Endothelial cell of umbilical vein (primary cell): ENCODE results near the gene FAM131B. TPM values are rescaled to one million over a fixed set of nuclear protein-coding genes. Genes with fewer than 3 reads are reported as not detected.

Source experiments
- BruUV-seq: library from RNA; stranded (reverse); fragments of 400-500 nt; replicated peaks from 2 replicates; lab custom pipeline; 2021; lab: Mats Ljungman, UMichigan
- CTCF ChIA-PET: fragments of 300-600, 350-600 bp; sonication (Branson Sonifier 250); formaldehyde crosslinking; loops from one replicate; lab custom pipeline; 2021; ENCODE audit warnings: antibody characterized with exemption, inconsistent platforms; lab: Charles Lee
- POLR2A ChIA-PET: fragments of 300-600, 350-600 bp; sonication (Branson Sonifier 250); formaldehyde crosslinking; loops from one replicate; lab custom pipeline; 2021; ENCODE audit warnings: antibody characterized with exemption, inconsistent platforms; lab: Charles Lee
- DNase-seq: peaks from one replicate; pipeline ENCODE4 v3.0.0-alpha.2; 2011; ENCODE audit warnings: low read depth, low spot score
- FAIRE-seq: peaks from 2 replicates; lab custom pipeline; 2011; peaks lifted over from hg19 to GRCh38; lab: Jason Lieb, UNC
- H2AFZ ChIP-seq: 2 replicates; pipeline ENCODE4 v1.6.0; 2012; ENCODE audit warnings: low read depth, low read length, control low read depth, inconsistent platforms
- H3K27ac ChIP-seq: 2 replicates; pipeline ENCODE4 v1.5.1; 2011; ENCODE audit warnings: low read depth, mild to moderate bottlenecking, control low read depth, low read length, moderate library complexity; ENCODE audit not compliant: insufficient read depth
- H3K27me3 ChIP-seq, 2 experiments: 2 replicates each; pipeline versions ENCODE4 v1.6.0 to v1.6.1; 2011; ENCODE audit warnings: low read length in 2 of 2, mixed read lengths in 1 of 2; ENCODE audit not compliant: control insufficient read depth in 2 of 2, insufficient read depth in 2 of 2
- H3K36me3 ChIP-seq, 2 experiments: 2 replicates in 1 of 2; 3 replicates in 1 of 2; pipeline ENCODE4 v1.5.1; 2011; ENCODE audit warnings: low read length in 2 of 2, mild to moderate bottlenecking in 1 of 2, moderate library complexity in 1 of 2; ENCODE audit not compliant: control insufficient read depth in 2 of 2, insufficient read depth in 2 of 2; ENCODE audit errors: extremely low read depth in 1 of 2
- H3K4me1 ChIP-seq: 3 replicates; pipeline ENCODE4 v1.5.1; 2011; ENCODE audit warnings: mild to moderate bottlenecking, low read length; ENCODE audit not compliant: control insufficient read depth, insufficient read depth; ENCODE audit errors: extremely low read depth
- H3K4me2 ChIP-seq: 2 replicates; pipeline ENCODE4 v1.6.1; 2011; ENCODE audit warnings: low read length, control low read depth, mixed read lengths; ENCODE audit not compliant: insufficient read depth
- H3K4me3 ChIP-seq, 3 experiments: fragments of 200-600 bp in 1 of 3; sonication (generic), shearing (Covaris generic) in 1 of 3; replicated peaks in 1 of 3; 2 replicates each; pipeline ENCODE4 v1.5.1; 2011 to 2016; ENCODE audit warnings: control low read depth in 3 of 3, low read length in 3 of 3, mild to moderate bottlenecking in 2 of 3, inconsistent platforms in 1 of 3, low read depth in 1 of 3, moderate library complexity in 1 of 3; ENCODE audit not compliant: insufficient read depth in 1 of 3
- H3K79me2 ChIP-seq: 2 replicates; pipeline ENCODE4 v1.6.0; 2012; ENCODE audit warnings: low read length, inconsistent platforms; ENCODE audit not compliant: control insufficient read depth, insufficient read depth
- H3K9ac ChIP-seq: replicated peaks from 2 replicates; pipeline ENCODE3; 2011; ENCODE audit warnings: low read length, control low read depth; ENCODE audit not compliant: insufficient read depth; ENCODE audit errors: extremely low read depth
- H3K9me1 ChIP-seq: replicated peaks from 3 replicates; pipeline ENCODE4 v1.6.0; 2011; ENCODE audit warnings: mild to moderate bottlenecking, low read length; ENCODE audit not compliant: control insufficient read depth, insufficient read depth; ENCODE audit errors: extremely low read depth
- H3K9me3 ChIP-seq: replicated peaks from 2 replicates; pipeline ENCODE4 v1.5.1; 2012; ENCODE audit warnings: low read length, inconsistent platforms; ENCODE audit not compliant: control insufficient read depth, insufficient read depth
- H4K20me1 ChIP-seq: replicated peaks from 2 replicates; pipeline ENCODE3; 2011; ENCODE audit warnings: mild to moderate bottlenecking, low read length; ENCODE audit not compliant: control insufficient read depth, insufficient read depth; ENCODE audit errors: extremely low read depth
- CTCF ChIP-seq, 2 donors: IDR thresholded peaks; 1 replicate in 1 of 2; 2 replicates in 1 of 2; pipeline ENCODE4 v1.5.1; 2011; ENCODE audit warnings: low read length in 2 of 2, mild to moderate bottlenecking in 2 of 2, moderate library complexity in 2 of 2, control low read depth in 1 of 2, inconsistent platforms in 1 of 2, low read depth in 1 of 2; ENCODE audit not compliant: insufficient read depth in 1 of 2; ENCODE audit errors: extremely low read depth in 1 of 2
- EZH2 ChIP-seq: IDR thresholded peaks from 2 replicates; pipeline ENCODE4 v1.6.1; 2012; ENCODE audit warnings: borderline replicate concordance, low read depth, mild to moderate bottlenecking, moderate library complexity, low read length, inconsistent platforms; ENCODE audit not compliant: severe bottlenecking
- FOS ChIP-seq: IDR thresholded peaks from 2 replicates; pipeline ENCODE4 v1.6.1; 2011; ENCODE audit warnings: mild to moderate bottlenecking, low read length, moderate library complexity, borderline replicate concordance; ENCODE audit not compliant: insufficient read depth
- GATA2 ChIP-seq: IDR thresholded peaks from 2 replicates; pipeline ENCODE4 v1.7.0; 2011; ENCODE audit warnings: low read depth, mild to moderate bottlenecking, moderate library complexity, mixed read lengths, low read length; ENCODE audit not compliant: insufficient read length, insufficient read depth
- JUN ChIP-seq: IDR thresholded peaks from 2 replicates; pipeline ENCODE4 v1.6.1; 2011; ENCODE audit warnings: borderline replicate concordance, low read depth; ENCODE audit not compliant: insufficient read length, insufficient read depth
- MYC ChIP-seq: IDR thresholded peaks from one replicate; pipeline ENCODE4 v1.6.1; 2011; ENCODE audit warnings: mild to moderate bottlenecking, low read depth, low read length
- POLR2A ChIP-seq: IDR thresholded peaks from 2 replicates; pipeline ENCODE4 v1.6.1; 2012; ENCODE audit warnings: low read depth, mild to moderate bottlenecking, control low read depth, low read length
- dilution Hi-C: fragments of 300-500 bp; cut with MboI; formaldehyde crosslinking; loops from one replicate; pipeline ENCODE4 v1.15.0; 2019; ENCODE audit warnings: low sequenced_read_pairs; ENCODE audit not compliant: extremely low pct_ligation_motif_present
- intact Hi-C: fragments of 100-400 bp; cut with micrococcal nuclease; formaldehyde crosslinking; loops from one replicate; pipeline ENCODE4 v1.10.0; 2022
- polyA plus RNA-seq, 4 experiments: library from polyadenylated mRNA; depleted of rRNA in 3 of 4; stranded (reverse) in 3 of 4; unstranded in 1 of 4; fragments of >200 nt; gene quantifications; 2 replicates each; pipeline versions ENCODE4 v1.2.1 to v1.2.3, GENCODE V29; 2011 to 2012; ENCODE audit warnings: missing spikeins in 1 of 4
- total RNA-seq: library from RNA; stranded (reverse); gene quantifications from 2 replicates; pipeline ENCODE4 v1.2.3, GENCODE V29; 2021

The FAM131B gene
- total and polyA plus RNA-seq, 2 donors (not counting 3 experiments of a cell fraction or from before 2014, with no cell fraction given), result 1.6 to 1.8 TPM

GRCh38 chr7:143359771-143360353, 2.7 kb downstream of the FAM131B start:
- ChIA-PET POLR2A (no interaction called here), CTCF (interaction anchor here (0.6 to 3.1 kb wide), 7 partner anchors 9 to 120 kb away, joined by 3 to 12 read pairs (median 7); partner anchors contain the start of gene CASP2)
- Histone ChIP-seq H3K27me3 (peaks cover 26 to 33% of the 10 kb centered on the region in 2 experiments), H3K9me3 (no peaks in the 10 kb centered on the region), H2AFZ (no peak overlapping the region), H4K20me1 (no peaks in the 10 kb centered on the region), H3K27ac (no peak overlapping the region), H3K9ac (no peak overlapping the region), H3K36me3 (no peaks in the 10 kb centered on the region), H3K4me3 (no peak overlapping the region), H3K79me2 (no peaks in the 10 kb centered on the region), H3K4me1 (no peaks in the 10 kb centered on the region), H3K4me2 (no peak overlapping the region), H3K9me1 (no peaks in the 10 kb centered on the region)
- intact Hi-C loops, result loop anchor here (5.0 kb wide), 1 partner anchor 53 kb away; no protein-coding TSS in a partner anchor
- no peak for TF ChIP-seq MYC
- TF ChIP-seq GATA2, result no peak
- no peak for TF ChIP-seq FOS
- no peak for TF ChIP-seq EZH2
- TF ChIP-seq POLR2A, result no peak
- TF ChIP-seq CTCF (IDR thresholded peaks at IDR 0.05; ENCODE audit: extremely low read depth in 1 of 2, insufficient read depth in 1 of 2, low read depth in 1 of 2, low read length in 2 of 2), result no peak
- no peak for TF ChIP-seq JUN
- no TSS peak for BruUV-seq
- FAIRE-seq (no peak), DNase-seq (no peak)
- dilution Hi-C loops, result no loop called here
